ENCODE measurements around the gene BRIP1.
A peak's percentile ranks its signal among the peaks of the same experiment; 100 is the strongest.

Gene BRIP1

GRCh38 chr17:61856035-61856434, 7.3 kb downstream of the BRIP1 start:
- Histone ChIP-seq H3K9me3 (ENCODE audit: control insufficient read depth, low read length) (no peaks in the 10 kb centered on the region), H3K4me2 (ENCODE audit: low read length) (no peak overlapping the region), H3K36me3 (ENCODE audit: control insufficient read depth, insufficient read depth, low read length) (no peaks in the 10 kb centered on the region), H3K27me3 (ENCODE audit: control insufficient read depth, insufficient read depth, low read length) (no peaks in the 10 kb centered on the region), H3K9ac (no peak overlapping the region), H3K4me1 (no peaks in the 10 kb centered on the region), H3K27ac (no peak overlapping the region), H3K79me2 (no peaks in the 10 kb centered on the region), H2AFZ (peak overlapping the region; percentile 30), H3K4me3 (ENCODE audit: low read depth, low read length) (no peak overlapping the region)
- no peak for TF ChIP-seq CTCF (IDR thresholded peaks at IDR 0.05)

- no peak overlapping the region for H3K4me2 ChIP-seq (ENCODE audit: low read length)
- H3K27me3 ChIP-seq (ENCODE audit: control insufficient read depth, insufficient read depth, low read length), result no peaks in the 10 kb centered on the region
- H3K27ac ChIP-seq, result no peak overlapping the region
- no peaks in the 10 kb centered on the region for H3K79me2 ChIP-seq
- H3K4me1 ChIP-seq, result no peaks in the 10 kb centered on the region
- H3K9me3 ChIP-seq (ENCODE audit: control insufficient read depth, low read length), result no peaks in the 10 kb centered on the region
- H3K36me3 ChIP-seq (ENCODE audit: control insufficient read depth, insufficient read depth, low read length), result no peaks in the 10 kb centered on the region
- no peak for TF ChIP-seq CTCF (IDR thresholded peaks at IDR 0.05)
- no peak overlapping the region for H3K9ac ChIP-seq
- H3K4me3 ChIP-seq (ENCODE audit: low read depth, low read length), result no peak overlapping the region
- no peak overlapping the region for H2AFZ ChIP-seq
Observed at GRCh38 chr17:61852857-61853256, 10.5 kb downstream of the BRIP1 start.

- H3K4me2 ChIP-seq (ENCODE audit: low read length), result no peak overlapping the region
- TF ChIP-seq CTCF (IDR thresholded peaks at IDR 0.05), result no peak
- no peak overlapping the region for H3K4me3 ChIP-seq (ENCODE audit: low read depth, low read length)
- no peaks in the 10 kb centered on the region for H3K36me3 ChIP-seq (ENCODE audit: control insufficient read depth, insufficient read depth, low read length)
- H3K79me2 ChIP-seq, result no peaks in the 10 kb centered on the region
- no peak overlapping the region for H3K27ac ChIP-seq
- H3K27me3 ChIP-seq (ENCODE audit: control insufficient read depth, insufficient read depth, low read length), result no peaks in the 10 kb centered on the region
- H2AFZ ChIP-seq, result no peak overlapping the region
- no peak overlapping the region for H3K9ac ChIP-seq
- H3K9me3 ChIP-seq (ENCODE audit: control insufficient read depth, low read length), result no peaks in the 10 kb centered on the region
- H3K4me1 ChIP-seq, result no peaks in the 10 kb centered on the region
Observed at GRCh38 chr17:61849674-61850073, 13.7 kb downstream of the BRIP1 start.

- Histone ChIP-seq H2AFZ (no peak overlapping the region), H3K36me3 (ENCODE audit: control insufficient read depth, insufficient read depth, low read length) (no peaks in the 10 kb centered on the region), H3K9ac (no peak overlapping the region), H3K4me1 (no peaks in the 10 kb centered on the region), H3K27ac (no peak overlapping the region), H3K27me3 (ENCODE audit: control insufficient read depth, insufficient read depth, low read length) (no peaks in the 10 kb centered on the region), H3K9me3 (ENCODE audit: control insufficient read depth, low read length) (no peaks in the 10 kb centered on the region), H3K4me2 (ENCODE audit: low read length) (no peak overlapping the region), H3K79me2 (no peaks in the 10 kb centered on the region), H3K4me3 (ENCODE audit: low read depth, low read length) (no peak overlapping the region)
- TF ChIP-seq CTCF (IDR thresholded peaks at IDR 0.05), result no peak
Observed at GRCh38 chr17:61848896-61849295, 14.4 kb downstream of the BRIP1 start.

- no peak overlapping the region for H2AFZ ChIP-seq
Observed at GRCh38 chr17:61848247-61848646, 15.1 kb downstream of the BRIP1 start.

More at GRCh38 chr17:61848247-61848646, 15.1 kb downstream of the BRIP1 start:
- no peaks in the 10 kb centered on the region for H3K9me3 ChIP-seq (ENCODE audit: control insufficient read depth, low read length)
- no peaks in the 10 kb centered on the region for H3K27me3 ChIP-seq (ENCODE audit: control insufficient read depth, insufficient read depth, low read length)
- no peak overlapping the region for H3K27ac ChIP-seq
- TF ChIP-seq CTCF (IDR thresholded peaks at IDR 0.05), result no peak
- no peaks in the 10 kb centered on the region for H3K79me2 ChIP-seq
- no peaks in the 10 kb centered on the region for H3K4me1 ChIP-seq
- H3K4me3 ChIP-seq (ENCODE audit: low read depth, low read length), result no peak overlapping the region
- no peak overlapping the region for H3K4me2 ChIP-seq (ENCODE audit: low read length)
- no peaks in the 10 kb centered on the region for H3K36me3 ChIP-seq (ENCODE audit: control insufficient read depth, insufficient read depth, low read length)
- H3K9ac ChIP-seq, result no peak overlapping the region
